ENCODE data around the gene CALML5.
"Not testable (repeated sequence)": the region's sequence is repeated elsewhere in the genome, so short reads cannot be mapped to it uniquely, and the experiment has no call there.

Gene CALML5

GRCh38 chr10:5476918-5477525 is 22.3 kb downstream of the CALML5 start:
- TF ChIP-seq CTCF (IDR thresholded peaks at IDR 0.05; ENCODE audit: low read depth, low read length, missing control alignments): no peak
- no peak for DNase-seq (ENCODE audit: extremely low read depth, low read depth)
- H3K4me3 ChIP-seq (replicated peaks; ENCODE audit: low read depth, low read length): no peak overlapping the region

- not testable (repeated sequence) for DNase-seq (ENCODE audit: extremely low read depth, low read depth); H3K4me3 ChIP-seq (replicated peaks; ENCODE audit: low read depth, low read length)
Measured at GRCh38 chr10:5475974-5476807, 23.2 kb downstream of the CALML5 start.

GRCh38 chr10:5475088-5475487 is 24.3 kb downstream of the CALML5 start:
- DNase-seq (ENCODE audit: extremely low read depth, low read depth); H3K4me3 ChIP-seq (replicated peaks; ENCODE audit: low read depth, low read length): not testable (repeated sequence)

DNA sequence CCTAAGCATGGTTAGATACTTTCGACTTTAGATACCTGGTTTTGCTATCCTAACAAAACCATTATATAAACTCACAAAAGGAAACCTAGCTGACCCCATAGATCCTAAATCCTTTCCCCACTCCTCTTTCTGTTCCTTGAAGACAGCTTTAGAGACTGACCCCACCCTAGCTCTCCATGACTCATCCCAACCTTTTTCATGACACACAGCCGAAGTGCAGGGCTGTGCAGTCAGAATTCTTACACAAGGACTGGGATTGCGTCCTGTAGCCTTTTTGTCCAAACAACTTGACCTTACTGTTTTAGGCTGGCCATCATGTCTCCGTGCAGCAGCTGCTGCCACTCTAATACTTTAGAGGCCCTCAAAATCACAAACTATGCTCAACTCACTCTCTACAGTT is 24.7 kb downstream of the CALML5 start:
- not testable (repeated sequence) for DNase-seq (ENCODE audit: extremely low read depth, low read depth); H3K4me3 ChIP-seq (replicated peaks; ENCODE audit: low read depth, low read length)

DNA sequence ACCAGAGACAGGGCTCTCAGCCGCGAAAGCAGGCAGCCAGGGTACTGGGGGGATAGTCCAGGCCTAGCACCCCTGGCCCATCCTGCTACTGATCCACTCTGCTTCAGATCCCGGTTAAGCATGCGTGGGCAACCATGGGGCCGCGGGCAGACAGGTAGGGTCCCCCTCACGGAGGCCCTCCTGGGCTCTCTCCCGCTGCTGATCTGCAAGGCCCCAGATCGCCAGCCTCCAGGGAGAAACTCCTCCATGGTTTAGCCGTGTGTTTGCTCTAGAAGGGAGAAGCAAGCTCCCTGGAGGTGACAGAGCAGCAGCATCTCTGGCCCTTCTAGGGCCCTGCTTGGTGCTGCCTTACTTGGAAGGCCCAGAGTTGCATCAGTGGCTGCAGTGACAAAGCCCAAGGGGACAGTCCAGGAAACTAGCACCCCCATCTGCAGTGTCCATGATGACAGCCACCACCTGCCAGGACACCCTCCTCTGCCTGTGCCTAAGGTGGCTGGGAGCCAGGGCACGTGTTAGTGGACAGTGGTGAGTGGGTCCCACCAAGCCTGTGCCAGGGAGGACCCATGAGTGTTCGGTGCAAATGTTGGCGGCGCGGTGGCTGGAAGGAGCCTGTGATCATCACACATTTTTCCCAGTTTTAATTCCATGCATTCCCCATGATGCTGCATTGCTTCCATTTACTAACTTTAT is 29.2 kb downstream of the CALML5 start:
- no peak for TF ChIP-seq CTCF (IDR thresholded peaks at IDR 0.05; ENCODE audit: low read depth, low read length, missing control alignments)
- no peak overlapping the region for H3K4me3 ChIP-seq (replicated peaks; ENCODE audit: low read depth, low read length)
- DNase-seq (ENCODE audit: extremely low read depth, low read depth): no peak

DNA sequence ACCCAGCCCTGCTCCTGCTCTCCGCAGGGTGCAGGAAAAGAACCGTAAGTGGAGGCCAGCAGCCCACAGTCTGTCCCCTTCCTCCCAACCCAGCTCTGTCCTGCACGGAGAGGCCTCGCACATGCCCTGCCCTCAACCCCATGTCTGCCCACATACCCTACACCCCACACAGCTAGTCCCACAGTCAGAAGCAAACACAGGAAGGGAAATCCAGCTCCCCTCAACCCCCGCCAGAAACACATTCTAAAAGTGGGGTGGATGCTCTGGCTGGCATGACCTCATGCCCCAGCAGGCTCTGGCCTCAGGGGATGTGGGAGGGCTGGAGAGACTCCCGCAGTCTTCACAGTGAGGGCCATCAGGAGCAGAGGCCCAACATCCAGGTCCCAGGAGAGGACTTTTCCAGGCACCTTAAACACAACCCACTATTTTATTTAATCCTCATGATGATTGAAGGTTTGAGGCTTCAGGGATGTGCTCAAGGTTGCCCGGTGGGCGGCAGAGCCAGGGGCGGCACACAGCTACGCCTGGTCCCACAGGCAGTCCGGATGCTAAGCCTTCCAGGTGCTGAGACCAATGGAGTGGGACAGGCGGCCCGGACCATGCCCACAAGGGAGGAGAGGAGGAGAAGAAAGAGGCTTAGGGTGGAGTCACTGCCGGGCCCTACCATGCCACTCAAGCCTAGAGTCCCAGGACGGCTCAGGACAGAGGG is 29.9 kb downstream of the CALML5 start:
- no peak for TF ChIP-seq CTCF (IDR thresholded peaks at IDR 0.05; ENCODE audit: low read depth, low read length, missing control alignments)
- no peak for DNase-seq (ENCODE audit: extremely low read depth, low read depth)
- H3K4me3 ChIP-seq (replicated peaks; ENCODE audit: low read depth, low read length): no peak overlapping the region

- no peak for TF ChIP-seq CTCF (IDR thresholded peaks at IDR 0.05; ENCODE audit: low read depth, low read length, missing control alignments)
- no peak overlapping the region for H3K4me3 ChIP-seq (replicated peaks; ENCODE audit: low read depth, low read length)
- DNase-seq (ENCODE audit: extremely low read depth, low read depth): no peak
Measured at GRCh38 chr10:5468262-5469106, 30.9 kb downstream of the CALML5 start.
